ENCODE results near the gene NCOA6. TPM values are rescaled to one million over a fixed set of nuclear protein-coding genes. Genes with fewer than 3 reads are reported as not detected.

The NCOA6 gene
- total RNA-seq = 10 to 100 TPM; 26.5 to 33.8 (median 32.3) TPM

DNA sequence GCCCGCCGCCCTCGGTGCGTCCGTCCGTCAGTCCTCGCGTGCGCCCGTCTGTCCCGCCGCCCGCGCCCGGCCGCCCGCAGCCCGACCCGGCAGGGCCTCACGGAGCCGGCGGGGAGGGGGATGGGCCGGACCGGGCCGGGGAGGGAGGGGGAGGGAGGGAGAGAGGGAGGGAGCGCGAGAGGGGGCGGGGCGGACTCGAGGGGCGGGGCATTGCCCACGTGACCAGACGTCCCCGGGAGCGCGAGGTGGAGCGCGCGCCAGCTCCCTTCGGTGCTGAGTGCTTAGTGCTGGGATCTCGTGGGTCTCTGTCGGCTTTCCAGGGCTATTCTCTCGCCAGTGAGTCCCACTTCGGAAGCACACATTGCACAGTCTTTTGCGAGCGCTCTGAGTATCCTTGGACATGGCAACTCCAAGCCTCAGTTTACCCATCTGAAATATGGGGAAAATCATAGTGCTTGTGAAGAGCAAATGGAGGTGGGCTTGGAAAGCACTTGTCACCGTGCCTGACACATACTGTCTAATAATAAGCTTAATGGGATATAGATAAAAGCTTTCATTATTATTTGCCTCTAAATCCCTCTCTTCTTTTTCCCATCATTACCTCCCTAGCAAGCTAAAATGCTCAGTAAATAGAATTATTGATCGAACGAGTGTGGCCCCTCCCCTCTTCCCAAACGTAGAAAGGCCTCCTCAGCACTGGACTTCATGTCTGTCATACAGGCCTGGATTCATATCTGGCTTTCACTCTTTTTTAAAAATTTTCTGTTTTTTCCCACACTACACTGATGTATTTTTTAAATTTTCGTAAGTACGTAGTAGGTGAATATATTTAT is at the start of gene NCOA6:
NCOA6 (minus strand) TSS at position 122 of the 833 bp plus-strand sequence. CDS start 43,296 bp downstream, outside the sequence.
- intact Hi-C loops (cut with DNase I) = no loop called here
- DNase-seq = peak; percentile 84 to 85
- Histone ChIP-seq H3K4me3 (replicated peaks in 1 of 3) (peak within 1 kb of the TSS; percentile 27 to 78 (median 38)), H3K36me3 (no peaks in the 10 kb centered on the region), H3K9me3 (no peaks in the 10 kb centered on the region), H3K27me3 (no peaks in the 10 kb centered on the region), H3K4me1 (peaks cover 0 to 19% of the 10 kb centered on the region in 2 donors), H3K27ac (peak within 1 kb of the TSS; percentile 88 to 97 (median 91))
- WGBS, 2 donors = 18 to 29% methylated on average over 13 to 19 of the region's 52 CpGs
- TF ChIP-seq, protein P1, sequence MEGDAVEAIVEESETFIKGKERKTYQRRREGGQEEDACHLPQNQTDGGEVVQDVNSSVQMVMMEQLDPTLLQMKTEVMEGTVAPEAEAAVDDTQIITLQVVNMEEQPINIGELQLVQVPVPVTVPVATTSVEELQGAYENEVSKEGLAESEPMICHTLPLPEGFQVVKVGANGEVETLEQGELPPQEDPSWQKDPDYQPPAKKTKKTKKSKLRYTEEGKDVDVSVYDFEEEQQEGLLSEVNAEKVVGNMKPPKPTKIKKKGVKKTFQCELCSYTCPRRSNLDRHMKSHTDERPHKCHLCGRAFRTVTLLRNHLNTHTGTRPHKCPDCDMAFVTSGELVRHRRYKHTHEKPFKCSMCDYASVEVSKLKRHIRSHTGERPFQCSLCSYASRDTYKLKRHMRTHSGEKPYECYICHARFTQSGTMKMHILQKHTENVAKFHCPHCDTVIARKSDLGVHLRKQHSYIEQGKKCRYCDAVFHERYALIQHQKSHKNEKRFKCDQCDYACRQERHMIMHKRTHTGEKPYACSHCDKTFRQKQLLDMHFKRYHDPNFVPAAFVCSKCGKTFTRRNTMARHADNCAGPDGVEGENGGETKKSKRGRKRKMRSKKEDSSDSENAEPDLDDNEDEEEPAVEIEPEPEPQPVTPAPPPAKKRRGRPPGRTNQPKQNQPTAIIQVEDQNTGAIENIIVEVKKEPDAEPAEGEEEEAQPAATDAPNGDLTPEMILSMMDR (IDR thresholded peaks at IDR 0.05) = no peak
- peak in 1 of 2 donors; percentile 68 for TF ChIP-seq POLR2A (IDR thresholded peaks at IDR 0.05)

DNA sequence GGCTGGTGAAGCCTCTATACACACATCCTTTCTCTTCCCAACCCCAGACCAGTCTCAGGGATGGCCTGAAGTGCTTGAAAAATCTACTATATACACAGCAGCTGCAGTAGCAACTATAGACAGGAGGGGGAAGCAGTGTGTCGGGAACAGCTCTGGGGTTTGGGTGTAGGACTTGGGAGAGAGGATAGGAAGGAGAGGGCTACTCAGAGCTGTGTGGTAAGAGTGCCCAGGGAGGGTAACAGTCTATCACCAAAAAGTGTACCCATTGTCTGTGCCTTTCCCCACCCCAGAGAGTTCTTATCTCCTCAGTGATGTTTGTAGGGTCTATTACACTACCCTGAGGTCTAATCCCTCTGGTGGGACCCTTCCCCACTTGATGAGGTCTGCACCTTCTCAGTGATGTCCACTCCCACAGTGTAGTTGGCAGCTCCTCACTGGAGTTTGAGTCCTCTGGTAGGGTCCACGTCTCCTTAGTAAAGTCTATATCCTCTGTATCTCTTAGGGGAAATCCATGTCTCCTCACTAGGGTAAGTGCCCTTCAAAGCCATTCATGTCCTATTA is 48.7 kb upstream of the NCOA6 start:
- WGBS, 2 donors = 36 to 38% methylated on average over 2 of the region's 2 CpGs
- TF ChIP-seq, protein P1 (IDR thresholded peaks at IDR 0.05) = peak; percentile 44 to 87 (median 84)
- TF ChIP-seq POLR2A (IDR thresholded peaks at IDR 0.05) = no peak
- H3K4me3 ChIP-seq (replicated peaks in 1 of 3) = no peak overlapping the region

DNA sequence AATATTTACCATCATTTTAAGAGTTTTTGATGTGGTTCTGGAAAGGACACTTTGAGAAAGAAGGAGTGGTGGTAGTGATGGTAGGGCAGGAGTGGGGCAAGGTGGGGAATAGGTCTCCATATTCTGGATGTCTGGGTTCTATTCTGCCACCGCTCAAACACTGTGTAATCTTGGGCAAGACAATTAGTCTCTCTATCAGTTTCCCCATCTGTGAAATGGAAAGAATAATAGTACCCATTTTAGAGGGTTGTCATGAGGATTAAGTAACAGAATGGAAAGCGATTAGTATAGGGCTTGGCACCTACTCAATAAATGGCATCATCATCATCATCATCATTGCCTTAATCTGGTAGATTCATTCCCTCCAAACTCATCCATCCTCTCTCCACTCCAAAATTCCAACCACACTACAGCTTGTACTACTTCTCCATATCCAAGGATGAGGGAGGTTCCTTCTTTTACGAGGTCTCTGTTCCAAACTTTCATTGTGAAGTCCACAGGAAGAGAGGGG is 48.2 kb upstream of the NCOA6 start:
- Histone ChIP-seq H3K36me3 (no peaks in the 10 kb centered on the region), H3K27ac (peak overlapping the region in 1 of 3 donors; percentile 1), H3K4me3 (replicated peaks in 1 of 3) (no peak overlapping the region), H3K9me3 (no peaks in the 10 kb centered on the region), H3K27me3 (no peaks in the 10 kb centered on the region), H3K4me1 (peaks cover 14 to 20% of the 10 kb centered on the region in 2 donors)
- 60 to 66% methylated on average over 3 of the region's 3 CpGs for WGBS, 2 donors
- no peak for DNase-seq
- intact Hi-C loops (cut with DNase I) = loop anchor here (5.0 to 10.0 kb wide), 2 partner anchors 84 to 221 kb away; partner anchors contain the start of genes GSS, MYH7B and TRPC4AP
- TF ChIP-seq, protein P1 (IDR thresholded peaks at IDR 0.05) = no peak
- no peak for TF ChIP-seq POLR2A (IDR thresholded peaks at IDR 0.05)

More for the DNA sequence above, 48.7 kb upstream of the NCOA6 start:
- Histone ChIP-seq H3K27me3 (no peaks in the 10 kb centered on the region), H3K36me3 (no peaks in the 10 kb centered on the region), H3K4me1 (peaks cover 14 to 20% of the 10 kb centered on the region in 2 donors), H3K9me3 (no peaks in the 10 kb centered on the region), H3K27ac (peak overlapping the region in 2 of 3 donors; percentile 1 to 14)
- intact Hi-C loops (cut with DNase I) = loop anchor here (5.0 to 10.0 kb wide), 2 partner anchors 83 to 221 kb away; partner anchors contain the start of genes GSS, MYH7B and TRPC4AP
- peak; percentile 75 to 77 for DNase-seq

DNA sequence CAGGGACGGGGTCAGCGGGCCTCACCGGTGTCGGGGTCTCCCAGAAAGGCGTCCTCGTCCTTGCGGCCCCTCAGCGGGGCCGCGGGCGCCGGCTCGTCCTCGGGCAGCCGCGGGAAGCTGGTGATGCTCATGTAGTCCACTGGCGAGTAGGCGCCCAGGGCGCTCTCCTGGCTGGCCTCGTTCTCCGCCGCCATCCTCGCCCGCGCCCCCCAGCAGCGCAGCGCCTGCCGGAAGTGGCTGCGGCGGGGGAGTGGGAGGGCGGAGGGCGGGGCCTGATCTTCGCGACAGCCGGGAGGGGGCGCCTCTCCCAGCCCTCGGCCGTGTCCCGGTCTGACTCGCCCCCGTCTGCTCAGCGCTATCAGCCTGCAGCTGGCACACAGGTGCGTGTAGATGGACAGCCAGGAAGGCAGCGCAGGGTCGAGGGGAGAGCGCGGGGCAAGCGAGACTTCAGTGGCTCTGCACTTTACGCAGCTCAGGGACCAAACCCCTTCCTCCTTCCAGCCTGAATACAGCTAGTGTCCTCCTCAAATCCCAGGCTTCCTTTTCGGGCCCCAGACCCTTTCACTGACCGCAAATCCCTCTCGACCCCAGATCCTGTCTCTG is 47.3 kb upstream of the NCOA6 start, which contains the start of gene GGT7:
GGT7 (minus strand) TSS at position 235 of the 603 bp plus-strand sequence; CDS start at position 194, 41 bp downstream.
- Histone ChIP-seq H3K36me3 (no peaks in the 10 kb centered on the region), H3K27ac (peak within 1 kb of the TSS; percentile 32 to 62 (median 54)), H3K9me3 (no peaks in the 10 kb centered on the region), H3K4me3 (replicated peaks in 1 of 3) (peak within 1 kb of the TSS; percentile 35 to 68 (median 65)), H3K4me1 (peaks cover 14 to 20% of the 10 kb centered on the region in 2 donors), H3K27me3 (no peaks in the 10 kb centered on the region)
- DNase-seq = peak; percentile 85 to 86
- intact Hi-C loops (cut with DNase I) = loop anchor here (5.0 to 10.0 kb wide), 2 partner anchors 85 to 222 kb away; partner anchors contain the start of genes GSS, MYH7B and TRPC4AP
- 0 to 3% methylated on average over 16 to 23 of the region's 52 CpGs for WGBS, 2 donors
- peak in 1 of 2 donors; percentile 63 for TF ChIP-seq POLR2A (IDR thresholded peaks at IDR 0.05)
- TF ChIP-seq, protein P1 (IDR thresholded peaks at IDR 0.05) = peak in 4 of 6 experiments; percentile 56 to 79 (median 62)

Measured in thyroid gland (tissue), 4 donors.